GM21381 (cell line): ENCODE measurements around the gene NAPB.

ENCODE experiments used
- ATAC-seq: cut with Tn5 transposase; IDR thresholded peaks from one replicate; pipeline ENCODE4 v1.9.1; 2021; ENCODE audit warnings: mild to moderate bottlenecking, moderate library complexity; ENCODE audit not compliant: unreplicated experiment

NAPB gene

GRCh38 chr20:23407781-23408464, 13.4 kb downstream of the NAPB start:
- peak; percentile 67 for ATAC-seq

- no peak for ATAC-seq
These were observed 14.4 kb downstream of the NAPB start for GRCh38 chr20:23406880-23407279.

- ATAC-seq = no peak
These were observed 17.1 kb downstream of the NAPB start for GRCh38 chr20:23404196-23404595.

GRCh38 chr20:23403751-23404150, 17.5 kb downstream of the NAPB start:
- ATAC-seq = no peak

- ATAC-seq = no peak
These were observed 20.2 kb downstream of the NAPB start for GRCh38 chr20:23401051-23401450.

- peak; percentile 72 for ATAC-seq
These were observed 21.6 kb downstream of the NAPB start for GRCh38 chr20:23399568-23400241.

GRCh38 chr20:23397961-23398360, 23.3 kb downstream of the NAPB start:
- no peak for ATAC-seq

- no peak for ATAC-seq
These were observed 24.2 kb downstream of the NAPB start for GRCh38 chr20:23396950-23397627.

GRCh38 chr20:23393996-23394775, 27.1 kb downstream of the NAPB start:
- no peak for ATAC-seq

- no peak for ATAC-seq
These were observed 29.5 kb downstream of the NAPB start for GRCh38 chr20:23391707-23392310.

- no peak for ATAC-seq
These were observed 31.1 kb downstream of the NAPB start for GRCh38 chr20:23390091-23390774.

GRCh38 chr20:23387118-23387443, 34.2 kb downstream of the NAPB start:
- ATAC-seq = no peak

GRCh38 chr20:23386304-23387117, 34.8 kb downstream of the NAPB start:
- no peak for ATAC-seq

- no peak for ATAC-seq
These were observed 39.4 kb downstream of the NAPB start for GRCh38 chr20:23381876-23382275.

- ATAC-seq = no peak
These were observed 41.5 kb downstream of the NAPB start for GRCh38 chr20:23379772-23380171.

GRCh38 chr20:23375827-23376226, 45.5 kb downstream of the NAPB start:
- no peak for ATAC-seq

GRCh38 chr20:23374441-23374840, 46.8 kb downstream of the NAPB start:
- ATAC-seq = no peak

GRCh38 chr20:23371496-23371895, 49.8 kb downstream of the NAPB start:
- no peak for ATAC-seq

GRCh38 chr20:23370873-23371272, 50.4 kb downstream of the NAPB start:
- ATAC-seq = no peak

GRCh38 chr20:23370274-23370673, 51.0 kb downstream of the NAPB start:
- ATAC-seq = no peak
